ENCODE data around the gene RGS12. TPM values are rescaled to one million over a fixed set of nuclear protein-coding genes. Genes with fewer than 3 reads are reported as not detected.

RGS12 gene
- polyA plus RNA-seq, 2 of the 4 experiments (the other 2 are of a cell fraction), result 7.4 to 8.9 TPM

- TF ChIP-seq HES2 (IDR thresholded peaks at IDR 0.05) (no peak), PBX3 (IDR thresholded peaks at IDR 0.05) (no peak), EHF (CRISPR knock-in tag; IDR thresholded peaks at IDR 0.05) (no peak)
- DNase-seq (ENCODE audit: low read depth in 1 of 2, low spot score in 1 of 2) (no peak), FAIRE-seq (no peak), ATAC-seq (no peak)
- Histone ChIP-seq H3K4me3 (no peak overlapping the region), H3K27ac (no peak overlapping the region), H3K4me2 (no peak overlapping the region), H3K9me3 (no peaks in the 10 kb centered on the region), H3K4me1 (no peaks in the 10 kb centered on the region)
- ChIA-PET POLR2A (no interaction called here), CTCF (no interaction called here)
- WGBS (ENCODE audit: missing lambda C conversion rate), result no CpG with 5 or more reads among the region's 13 CpGs
These were observed 39.0 kb upstream of the RGS12 start for GRCh38 chr4:3253808-3254207.

GRCh38 chr4:3254302-3255131 is 38.3 kb upstream of the RGS12 start:
- Histone ChIP-seq H3K4me3 (no peak overlapping the region), H3K4me1 (no peaks in the 10 kb centered on the region), H3K9me3 (no peaks in the 10 kb centered on the region), H3K27ac (no peak overlapping the region), H3K4me2 (no peak overlapping the region)
- ChIA-PET CTCF (no interaction called here), POLR2A (no interaction called here)
- WGBS (ENCODE audit: missing lambda C conversion rate), result 77% methylated on average over 8 of the region's 14 CpGs
- FAIRE-seq (no peak), ATAC-seq (no peak), DNase-seq (ENCODE audit: low read depth in 1 of 2, low spot score in 1 of 2) (no peak)
- no peak for TF ChIP-seq ESRRA (IDR thresholded peaks at IDR 0.05; ENCODE audit: borderline replicate concordance, low read length)
- TF ChIP-seq HOXB13 (CRISPR knock-in tag; IDR thresholded peaks at IDR 0.05; ENCODE audit: low read depth), result no peak
- TF ChIP-seq ZNF302 (CRISPR knock-in tag; IDR thresholded peaks at IDR 0.05), result no peak
- no peak for TF ChIP-seq HOXB5 (CRISPR knock-in tag; IDR thresholded peaks at IDR 0.05)
- no peak for TF ChIP-seq PHF8 (IDR thresholded peaks at IDR 0.05; ENCODE audit: borderline replicate concordance, low read depth)
- TF ChIP-seq PBX3 (IDR thresholded peaks at IDR 0.05), result no peak
- TF ChIP-seq NFE2L2 (conservative IDR thresholded peaks at IDR 0.05; ENCODE audit: low read length), result no peak
- no peak for TF ChIP-seq KDM1A (IDR thresholded peaks at IDR 0.05; ENCODE audit: low read depth)
- TF ChIP-seq JUN (IDR thresholded peaks at IDR 0.05), result no peak
- no peak for TF ChIP-seq CEBPB (IDR thresholded peaks at IDR 0.05)
- no peak for TF ChIP-seq MAZ (IDR thresholded peaks at IDR 0.05; ENCODE audit: borderline replicate concordance, low read depth, low read length)
- no peak for TF ChIP-seq RFX5 (IDR thresholded peaks at IDR 0.05)
- no peak for TF ChIP-seq ELK1 (IDR thresholded peaks at IDR 0.05; ENCODE audit: low read depth, low read length)
- TF ChIP-seq NR3C1 (IDR thresholded peaks at IDR 0.05), result no peak
- TF ChIP-seq HES2 (IDR thresholded peaks at IDR 0.05), result no peak
- no peak for TF ChIP-seq EP300 (IDR thresholded peaks at IDR 0.05)
- no peak for TF ChIP-seq NPAS2 (CRISPR knock-in tag; IDR thresholded peaks at IDR 0.05; ENCODE audit: borderline replicate concordance)
- TF ChIP-seq SREBF2 (IDR thresholded peaks at IDR 0.05), result no peak
- no peak for TF ChIP-seq CTCF (IDR thresholded peaks at IDR 0.05)

Data from A549 (cell line).